Medulla oblongata (tissue), 1 donor: ENCODE results near the gene FBXW8.

Experiments used
- DNase-seq: peaks from one replicate; pipeline ENCODE4 v3.0.0-alpha.2; 2015; ENCODE audit errors: extremely low spot score

Gene FBXW8

DNA sequence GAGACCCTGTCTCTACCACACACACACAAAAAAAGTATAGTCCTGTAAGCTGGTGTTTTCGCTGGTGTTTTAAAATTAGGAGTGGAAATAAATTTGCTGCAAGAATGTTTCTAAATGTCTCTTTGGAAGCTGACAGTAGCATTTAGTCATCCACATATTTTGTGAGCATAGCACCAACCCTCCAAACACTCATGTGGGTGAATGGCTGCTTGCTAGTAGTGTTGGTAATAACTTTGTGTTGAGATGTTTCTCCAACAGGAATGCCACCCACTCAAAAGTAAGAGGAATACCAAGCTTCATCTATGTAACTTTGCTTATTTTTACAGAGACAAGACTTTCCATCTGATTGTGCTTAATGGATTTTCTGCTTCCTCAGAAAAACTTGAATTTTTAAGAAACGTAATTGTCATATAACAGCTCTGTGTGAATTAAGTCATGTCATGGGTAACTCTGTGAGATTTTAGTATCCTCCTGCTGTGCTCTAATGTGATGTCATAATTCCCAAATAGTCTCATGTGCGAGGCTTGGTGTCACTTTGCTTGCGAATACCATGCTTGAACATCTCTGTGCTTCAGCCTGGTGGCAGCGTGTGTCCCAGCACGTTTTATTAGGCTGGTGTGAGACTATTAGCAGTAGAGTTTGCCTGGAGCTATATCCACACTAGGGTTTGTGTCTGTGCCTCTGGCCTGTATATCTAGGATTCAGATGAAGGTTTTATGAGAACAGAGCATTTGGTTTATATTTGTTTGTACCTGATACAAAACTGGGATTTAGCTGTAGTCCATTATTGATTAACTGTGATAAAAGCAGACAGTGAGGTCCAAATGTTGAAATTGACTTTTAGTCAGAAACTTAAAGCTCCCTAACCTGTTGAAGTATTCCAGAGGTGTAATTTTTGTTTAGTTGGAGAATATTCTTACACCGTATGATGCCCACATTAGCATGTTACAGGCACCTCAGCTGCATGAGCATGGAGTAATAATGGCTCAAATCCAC, 80.5 kb downstream of the FBXW8 start:
- no peak for DNase-seq

DNA sequence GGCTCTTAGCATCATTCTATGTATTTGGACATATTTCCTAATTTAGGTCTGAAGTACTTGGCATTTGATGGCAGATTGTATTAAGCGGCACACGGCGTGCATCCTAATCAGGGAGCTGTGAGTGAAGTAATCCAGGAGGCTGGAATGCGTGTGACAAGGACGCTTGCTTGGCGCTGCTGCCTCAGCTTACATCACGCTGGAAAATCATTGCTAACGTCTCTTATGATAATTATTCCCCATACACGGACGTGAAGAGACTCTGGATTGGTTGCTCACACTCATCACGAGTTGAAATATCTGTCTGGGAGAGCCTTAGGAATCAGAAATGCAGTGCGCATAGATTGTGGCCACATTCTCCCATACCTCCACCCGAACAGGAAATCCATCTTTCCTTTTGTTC, 85.3 kb downstream of the FBXW8 start:
- no peak for DNase-seq

DNA sequence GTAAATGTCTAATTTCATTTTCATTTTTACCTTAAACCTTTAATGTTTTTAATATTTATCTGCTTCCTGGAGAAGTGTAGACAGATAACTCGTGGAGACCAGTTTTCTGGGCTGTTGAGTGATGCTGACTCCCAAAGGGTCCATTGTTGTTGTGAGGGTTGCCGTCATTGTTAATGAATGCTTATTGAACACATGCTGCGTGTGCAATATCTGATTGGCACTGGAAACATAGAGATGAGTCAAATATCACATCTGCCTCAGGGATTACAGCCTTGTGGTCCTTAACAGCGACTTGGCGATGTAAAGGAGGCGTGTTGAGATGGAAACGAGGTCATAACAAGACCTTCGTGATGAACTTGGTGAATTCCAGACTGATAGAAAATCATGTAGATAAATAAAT, 85.9 kb downstream of the FBXW8 start:
- DNase-seq = no peak

DNA sequence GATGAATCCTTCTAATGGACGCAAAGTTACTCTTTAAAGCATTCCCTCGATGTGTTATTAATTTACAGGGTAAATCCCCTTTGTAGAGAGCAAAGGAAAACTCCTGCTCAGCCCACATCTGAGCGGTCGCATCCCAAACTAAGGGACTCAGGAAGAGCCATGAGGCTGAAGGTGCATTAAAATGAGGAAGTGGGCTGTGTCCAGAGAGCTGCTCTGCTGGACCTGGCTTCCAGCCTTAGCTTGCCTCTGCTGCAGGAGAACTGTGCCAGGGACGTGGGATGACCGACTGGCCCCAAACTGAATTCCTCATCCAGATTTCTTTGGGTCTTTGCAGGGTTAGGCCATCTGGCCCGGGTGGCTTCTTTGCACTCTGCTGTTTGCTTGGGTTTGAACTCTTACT, 88.3 kb downstream of the FBXW8 start:
- DNase-seq = no peak

DNA sequence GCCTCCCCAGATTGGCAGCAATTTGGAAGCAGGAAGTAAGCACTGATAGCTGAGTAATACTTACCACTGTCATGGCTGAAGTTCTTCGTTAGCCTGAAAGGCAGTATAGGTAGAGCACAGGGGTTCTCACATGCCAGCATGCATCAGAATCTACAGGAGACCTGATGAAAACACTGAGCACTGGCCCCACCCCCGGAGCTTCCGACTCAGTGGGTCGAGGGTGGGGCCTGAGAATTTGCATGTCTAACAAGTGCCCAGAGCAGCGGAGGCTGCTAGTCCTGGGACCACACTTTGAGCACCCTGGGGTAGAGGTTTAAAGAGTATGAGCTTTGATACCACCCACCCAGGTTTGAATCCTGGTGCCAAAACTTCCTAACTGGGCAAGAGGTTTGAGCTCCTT, 89.6 kb downstream of the FBXW8 start:
- no peak for DNase-seq

DNA sequence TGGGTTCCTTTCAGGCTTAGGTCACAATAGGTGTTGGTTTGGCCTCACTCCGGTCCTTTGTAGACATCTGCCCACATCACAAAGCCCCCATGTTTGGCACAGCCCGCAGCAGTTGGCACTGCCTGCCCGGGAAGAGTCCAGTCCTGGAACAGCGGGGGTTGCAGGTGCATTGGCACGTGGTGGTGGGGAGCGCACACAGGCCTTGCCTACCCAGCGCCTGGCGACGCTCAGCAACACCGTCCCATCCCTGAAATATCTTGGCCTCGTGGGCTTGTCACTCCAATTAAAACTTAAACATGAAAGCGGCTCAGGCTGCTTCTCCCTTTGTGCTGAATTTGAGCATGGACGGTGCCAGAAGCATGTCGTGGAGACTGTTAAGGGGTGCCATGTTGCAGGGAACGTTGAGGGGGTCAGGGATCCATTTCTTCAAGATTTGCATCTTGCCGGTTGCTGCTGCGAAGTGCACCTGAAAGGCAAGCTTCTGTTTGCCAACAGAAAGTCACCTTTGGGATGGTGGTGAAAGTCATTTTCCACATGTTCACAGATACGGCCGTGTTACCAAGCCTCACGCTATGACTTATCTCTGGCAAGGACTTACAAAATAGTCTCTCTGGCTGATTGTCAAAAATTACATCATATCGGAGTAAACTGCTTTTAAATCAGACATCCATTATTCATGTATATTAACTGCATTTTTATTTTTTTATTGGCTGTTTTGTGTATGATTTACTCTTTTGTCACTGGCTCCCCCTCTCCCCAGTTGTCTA, 91.5 kb downstream of the FBXW8 start:
- DNase-seq = no peak

DNA sequence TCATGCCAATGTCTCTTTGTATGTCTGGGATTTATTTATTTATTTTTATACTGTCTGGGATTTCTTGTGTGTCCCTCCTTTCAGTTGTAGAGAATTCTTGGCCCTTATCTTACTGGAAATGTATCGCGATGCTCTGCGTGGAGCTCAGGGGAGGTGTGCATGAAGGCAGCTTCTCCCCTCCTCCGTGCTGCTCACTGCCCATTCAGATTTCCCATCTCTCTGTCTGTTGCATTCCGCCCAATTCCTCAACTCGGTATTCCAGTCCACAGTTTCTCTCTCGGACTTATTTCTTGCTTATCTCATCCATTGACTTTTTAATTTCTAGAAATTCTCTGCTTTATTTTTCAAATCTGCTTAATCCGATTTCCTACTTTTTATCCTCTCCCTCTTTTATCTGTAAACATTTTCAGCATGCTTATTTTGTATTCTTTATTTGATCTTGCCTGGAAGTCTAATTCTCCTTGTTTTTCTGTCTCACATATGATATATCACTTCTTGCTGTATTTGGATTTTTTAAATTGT, 93.2 kb downstream of the FBXW8 start:
- no peak for DNase-seq

DNA sequence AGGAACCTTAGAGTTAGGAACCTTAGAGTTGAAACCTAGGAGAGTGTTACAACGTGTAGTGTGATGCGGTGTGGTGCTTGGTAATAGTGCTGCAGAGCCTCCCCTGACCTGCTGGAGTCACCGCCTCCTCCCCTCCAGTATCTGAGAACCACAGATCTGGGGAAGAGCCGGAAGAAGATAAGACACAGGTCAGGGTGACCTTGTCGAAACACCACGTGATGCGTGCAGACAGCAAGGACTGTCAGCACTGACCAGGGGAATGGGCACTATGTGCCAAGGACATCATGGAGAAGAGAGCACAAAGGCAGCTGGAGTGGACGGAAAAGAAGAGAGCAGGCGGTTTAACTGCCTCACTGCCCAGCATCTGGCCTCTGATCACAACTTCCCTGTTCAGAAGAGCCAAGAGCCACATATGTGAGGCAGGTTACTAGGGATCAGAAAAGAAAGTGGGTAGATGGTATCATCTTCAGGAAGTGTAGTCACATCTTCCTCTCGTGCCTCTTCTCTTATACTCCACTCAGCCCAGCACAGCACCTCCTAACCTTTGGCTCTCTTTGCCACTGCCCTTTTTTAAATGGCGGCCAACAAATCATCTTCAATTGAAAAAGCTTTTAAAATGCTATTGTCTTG, 94.8 kb downstream of the FBXW8 start:
- DNase-seq = no peak

DNA sequence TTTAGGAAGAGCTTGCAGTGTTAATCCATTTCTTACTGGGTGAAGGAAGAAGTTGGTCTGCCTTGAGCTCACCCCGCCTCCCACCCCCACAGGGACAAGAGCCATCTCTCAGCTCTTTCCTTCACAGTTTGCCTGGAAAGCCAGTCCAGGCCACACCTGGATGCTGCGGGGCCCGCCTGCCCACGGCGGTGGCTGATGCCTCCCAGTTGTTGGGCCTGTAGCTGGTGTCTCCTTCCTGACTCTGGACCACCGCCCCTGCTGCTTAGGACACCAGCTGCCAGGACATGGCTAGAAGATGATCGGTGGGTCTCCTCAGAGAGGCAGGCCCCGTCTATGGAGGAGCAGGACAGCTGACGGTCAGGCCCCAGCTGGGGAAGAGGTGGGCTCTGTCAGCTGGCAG, 95.6 kb downstream of the FBXW8 start:
- DNase-seq = no peak

DNA sequence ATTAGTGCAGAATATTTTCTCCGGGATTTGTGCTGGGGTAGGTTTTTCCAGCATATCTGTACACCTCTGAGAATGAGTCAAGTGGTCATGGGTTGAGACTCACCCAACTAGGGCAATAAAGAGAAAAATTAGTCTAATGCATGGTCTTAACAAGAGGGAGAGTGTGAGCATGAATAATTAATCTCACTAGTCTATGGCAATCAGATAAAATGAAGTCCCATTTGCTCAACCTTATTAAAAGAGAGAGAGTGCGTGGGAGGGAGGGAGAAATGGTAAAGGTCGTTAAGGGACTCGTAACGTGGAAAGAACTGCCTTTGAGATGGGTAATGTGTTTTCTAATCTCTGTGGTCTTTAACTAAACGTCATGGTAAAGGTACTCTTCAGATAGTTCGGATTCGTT, 96.8 kb downstream of the FBXW8 start:
- DNase-seq = no peak

DNA sequence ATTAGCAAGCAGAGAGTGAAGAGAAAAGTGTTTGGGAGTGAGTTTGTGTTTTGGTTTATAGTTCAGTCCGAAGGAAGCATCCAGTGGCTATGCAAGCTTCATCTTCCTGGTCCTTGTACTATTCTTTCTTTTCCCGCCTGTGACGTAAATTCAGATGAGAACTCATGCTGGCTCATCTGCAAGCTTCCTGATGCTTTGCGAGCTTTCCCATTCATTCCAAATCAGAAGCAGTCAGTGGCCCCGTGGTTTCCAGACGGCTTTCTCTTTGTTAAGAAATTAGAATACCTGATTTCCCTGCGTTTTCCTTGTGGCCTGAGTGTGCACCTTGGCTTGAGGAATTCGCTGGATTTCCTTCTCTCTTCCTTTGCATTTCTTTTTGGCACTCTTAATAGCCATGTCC, 99.0 kb downstream of the FBXW8 start:
- DNase-seq = no peak

DNA sequence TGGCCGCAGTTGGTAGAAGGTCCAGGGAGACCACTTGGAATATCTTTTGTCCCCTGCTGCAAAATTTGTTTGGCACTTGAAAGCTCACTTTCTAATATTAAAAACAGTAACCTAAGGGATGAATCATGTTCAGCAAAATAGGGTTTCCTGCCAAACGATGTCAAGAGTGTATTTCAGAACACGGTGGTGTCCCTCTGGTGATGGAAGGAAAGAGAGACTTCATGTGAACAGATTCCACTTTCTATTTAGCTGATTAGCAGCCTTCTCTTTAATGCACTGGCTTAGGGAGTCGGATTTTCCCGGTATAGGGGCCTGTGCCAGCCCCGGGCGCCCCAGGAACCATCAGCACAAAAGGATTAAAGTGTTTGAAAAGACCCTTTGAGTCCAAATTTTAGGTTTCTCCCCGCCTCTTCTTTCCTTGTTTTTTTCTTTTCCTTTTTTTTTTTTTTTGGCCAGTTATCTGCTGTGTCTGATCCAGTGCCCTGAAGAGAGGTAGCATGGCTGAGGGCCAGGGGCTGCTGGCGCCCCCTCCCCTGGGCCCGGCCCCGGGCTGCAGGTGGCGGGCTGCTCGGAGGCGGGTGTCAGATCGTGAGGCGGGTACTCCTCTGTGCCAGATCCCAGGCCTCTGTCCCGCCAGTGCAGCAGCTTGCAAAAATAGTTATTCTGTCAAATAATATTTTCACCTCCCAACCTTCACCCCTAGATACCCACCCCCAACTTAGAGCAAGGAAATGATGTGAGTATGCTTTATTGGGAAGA, 100.1 kb downstream of the FBXW8 start:
- no peak for DNase-seq

DNA sequence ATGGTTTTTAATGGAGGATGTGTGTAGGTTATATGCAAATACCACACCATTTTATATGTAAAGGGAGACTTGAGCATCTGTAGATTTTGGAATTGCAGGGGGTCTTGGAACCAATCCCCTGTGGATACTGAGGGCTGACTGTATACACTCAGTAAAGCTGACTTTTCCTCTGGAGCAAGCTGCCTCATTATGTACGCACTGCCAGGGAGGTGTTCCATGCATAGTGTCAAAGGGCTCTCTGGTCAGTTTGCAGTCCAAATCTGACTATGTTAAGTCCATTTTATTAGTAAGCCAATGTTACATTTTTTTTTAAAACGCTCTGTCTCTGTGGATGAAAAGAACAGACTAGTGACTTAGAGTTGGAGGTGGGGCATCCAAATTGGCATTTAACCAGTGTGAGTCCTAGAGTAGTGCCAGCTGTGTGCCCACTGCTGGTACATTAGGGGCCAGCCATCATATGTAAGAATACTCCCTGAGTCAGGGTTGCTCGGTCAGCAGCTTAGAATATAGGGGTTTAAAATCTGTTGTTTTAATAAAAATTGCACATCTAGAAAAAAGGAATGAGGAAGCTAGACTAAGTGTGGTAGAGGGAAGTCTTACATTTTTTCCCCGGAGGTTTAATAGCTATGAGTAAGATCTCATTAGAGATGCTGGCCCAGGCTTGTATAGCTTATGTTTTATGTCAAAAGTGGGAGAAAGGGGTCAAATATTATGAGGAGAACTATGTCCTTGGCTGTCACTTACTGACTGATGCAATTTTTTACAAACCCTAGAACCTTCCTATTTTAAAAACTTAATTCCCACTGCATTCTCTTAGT, 101.4 kb downstream of the FBXW8 start:
- no peak for DNase-seq

DNA sequence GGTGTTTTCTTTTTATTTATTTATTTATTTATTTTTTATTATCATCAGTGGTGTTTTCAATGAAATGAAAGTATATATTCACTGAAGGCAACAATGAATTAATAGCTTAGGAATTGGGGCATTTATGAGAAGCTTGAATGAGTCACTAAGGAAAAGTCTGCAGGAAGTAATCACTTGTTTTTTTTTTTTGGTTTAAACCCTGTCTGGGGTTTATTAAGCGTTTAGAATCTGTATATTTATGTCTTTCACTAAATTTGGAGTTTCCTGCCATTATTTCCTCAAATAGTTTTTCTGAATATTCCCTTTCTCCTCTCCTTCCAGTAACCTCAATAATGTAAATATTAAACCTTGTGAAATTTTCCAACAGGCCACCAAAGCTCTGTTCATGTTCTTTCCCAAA, 103.0 kb downstream of the FBXW8 start:
- no peak for DNase-seq

DNA sequence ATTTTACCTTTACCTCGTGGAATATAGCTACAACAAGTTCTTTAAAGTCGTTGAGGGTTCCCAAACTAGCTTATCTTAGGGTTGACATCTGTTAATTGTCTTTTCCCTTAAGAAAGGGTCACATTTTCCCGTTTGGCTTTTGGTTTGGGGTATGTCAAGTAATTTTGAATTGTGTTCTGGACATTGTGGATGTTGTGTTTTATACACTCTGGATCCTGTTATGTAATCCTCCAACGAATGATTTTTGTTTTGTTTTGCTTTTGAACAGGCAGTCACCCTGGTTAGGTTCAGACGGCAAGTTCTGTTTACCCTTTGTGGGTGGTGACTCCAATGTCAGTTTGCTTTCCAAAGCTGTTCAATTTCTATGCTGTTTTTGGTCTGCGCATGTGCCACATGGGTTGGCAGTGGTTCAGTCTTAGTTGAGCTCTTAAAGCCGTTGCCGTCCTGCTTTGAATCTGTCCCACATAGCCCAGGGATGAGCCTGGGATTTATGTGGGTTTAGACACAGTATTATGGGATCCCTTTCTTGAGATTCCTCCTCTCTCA, 103.7 kb downstream of the FBXW8 start:
- no peak for DNase-seq

DNA sequence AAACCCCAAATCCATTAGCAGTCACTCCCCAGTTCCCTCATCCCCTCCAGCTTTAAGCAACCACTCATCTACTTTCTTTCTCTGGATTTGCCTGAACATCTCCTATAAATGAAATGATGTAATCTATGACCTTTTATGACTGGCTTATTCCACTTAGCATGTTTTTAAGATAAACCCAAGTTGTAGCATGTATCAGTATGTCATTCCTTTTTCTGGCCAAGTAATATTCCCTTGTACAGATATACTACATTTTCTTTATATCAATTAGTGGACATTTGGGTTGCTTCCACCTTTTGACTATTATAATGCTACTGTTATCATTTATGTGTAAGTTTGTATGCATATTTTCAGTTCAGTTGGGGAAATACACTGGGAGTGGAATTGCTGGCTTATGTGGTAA, 105.1 kb downstream of the FBXW8 start:
- DNase-seq = no peak

DNA sequence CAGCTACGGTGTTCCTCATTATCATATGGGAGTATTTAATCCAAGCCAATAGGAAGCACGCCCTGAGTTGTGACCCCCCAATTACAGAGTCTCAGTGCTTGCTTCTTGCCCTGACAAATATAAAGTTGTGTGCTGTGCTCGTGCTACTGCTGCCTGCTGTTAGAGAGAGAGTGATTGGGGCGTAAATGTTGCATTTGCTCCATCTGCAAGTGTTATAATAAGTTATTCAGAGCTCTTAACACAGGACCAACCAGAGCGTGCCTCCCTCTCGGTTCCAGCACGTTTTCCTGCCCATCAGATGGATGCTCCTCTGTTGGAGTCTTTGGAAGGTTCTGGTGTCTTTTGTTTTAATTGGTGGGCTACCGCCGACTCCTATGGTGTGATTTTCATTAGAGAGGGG, 107.1 kb downstream of the FBXW8 start:
- no peak for DNase-seq

DNA sequence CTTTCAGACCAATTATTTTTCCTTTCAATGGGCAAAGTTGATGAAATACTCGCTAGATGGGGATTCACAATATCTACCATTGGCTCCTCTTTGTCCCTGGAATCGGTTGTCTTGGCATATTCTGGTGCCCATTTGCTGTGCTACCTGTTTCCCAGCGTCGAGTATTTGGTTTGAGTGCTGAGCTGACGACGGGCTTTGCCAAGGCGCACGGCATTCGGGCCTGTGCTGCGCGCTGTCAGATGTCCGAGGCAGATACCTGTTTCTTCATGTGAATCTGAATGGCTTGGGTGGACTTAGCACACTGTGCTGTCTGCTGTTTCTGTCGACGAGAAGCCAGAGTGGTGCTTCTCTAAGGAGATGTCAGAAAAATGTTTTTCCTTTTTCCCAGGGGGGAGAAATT, 107.5 kb downstream of the FBXW8 start:
- no peak for DNase-seq

DNA sequence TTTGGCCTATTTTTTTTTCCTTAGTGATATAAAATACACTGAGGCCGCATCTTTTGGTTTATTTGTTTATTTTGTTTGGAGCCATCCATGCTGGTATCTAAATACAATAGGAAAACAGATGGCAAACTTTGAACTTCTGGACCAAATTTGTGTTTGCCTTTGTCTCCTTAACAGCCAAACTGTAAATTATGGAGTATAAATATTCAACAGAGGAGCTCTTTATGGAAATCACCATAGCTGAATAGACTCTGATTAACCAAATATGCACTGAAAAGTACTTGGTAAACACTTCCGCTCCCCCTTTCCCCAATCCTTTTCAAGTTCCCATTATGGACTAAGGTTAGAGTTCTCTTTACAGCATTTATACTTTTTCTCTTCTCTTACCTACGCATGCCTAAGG, 107.9 kb downstream of the FBXW8 start:
- DNase-seq = no peak

DNA sequence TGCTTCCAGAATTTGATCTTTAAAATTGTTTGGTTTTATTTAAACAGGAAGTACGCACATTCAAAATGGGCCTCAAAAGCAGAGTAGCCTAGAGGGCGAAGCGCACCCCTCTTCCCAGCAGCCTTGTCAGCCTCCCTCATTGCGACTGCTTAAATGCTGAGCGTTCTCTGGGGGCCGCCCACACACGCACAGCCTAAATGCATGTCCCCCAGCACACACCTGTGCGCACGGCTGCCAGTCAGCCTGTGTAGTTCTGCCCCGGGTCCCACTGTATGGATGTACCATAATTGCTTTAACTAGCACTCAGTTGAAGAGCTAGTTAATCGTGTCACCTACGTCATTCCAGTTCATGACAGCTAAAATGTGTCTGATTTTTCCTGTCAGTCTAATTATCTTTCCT, 109.1 kb downstream of the FBXW8 start:
- DNase-seq = no peak
